ENCODE measurements around the gene DNAJC3. TPM values are rescaled to one million over a fixed set of nuclear protein-coding genes. Genes with fewer than 3 reads are reported as not detected.

The DNAJC3 gene
- total RNA-seq, 4 donors from 2014 or later, result 27.8 to 40.6 (median 34.6) TPM

- TF ChIP-seq POLR2A (IDR thresholded peaks at IDR 0.05) (no peak), CTCF (IDR thresholded peaks at IDR 0.05) (no peak)
- Histone ChIP-seq H3K4me3 (no peak overlapping the region), H3K4me1 (peaks cover 0 to 5% (median 0%) of the 10 kb centered on the region in 3 donors), H3K27ac (no peak overlapping the region), H3K27me3 (no peaks in the 10 kb centered on the region), H3K9me3 (no peaks in the 10 kb centered on the region), H3K36me3 (peaks cover 0 to 78% (median 0%) of the 10 kb centered on the region in 3 donors)
- WGBS, 2 donors, result 35 to 50% methylated on average over 1 to 3 of the region's 3 CpGs
- no peak for DNase-seq
- intact Hi-C loops (cut with DNase I), result no loop called here
These were observed 116.1 kb downstream of the DNAJC3 start for GRCh38 chr13:95793018-95793555.

- Histone ChIP-seq H3K27ac (no peak overlapping the region), H3K36me3 (peaks cover 0 to 71% (median 0%) of the 10 kb centered on the region in 3 donors), H3K4me3 (no peak overlapping the region), H3K27me3 (no peaks in the 10 kb centered on the region), H3K9me3 (no peaks in the 10 kb centered on the region), H3K4me1 (peaks cover 0 to 5% (median 0%) of the 10 kb centered on the region in 3 donors)
- intact Hi-C loops (cut with DNase I), result no loop called here
- WGBS, 2 donors, result 84 to 86% methylated on average over 3 of the region's 3 CpGs
- DNase-seq, result no peak
- TF ChIP-seq POLR2A (IDR thresholded peaks at IDR 0.05) (no peak), CTCF (IDR thresholded peaks at IDR 0.05) (no peak)
These were observed 116.8 kb downstream of the DNAJC3 start for GRCh38 chr13:95793781-95794180.

GRCh38 chr13:95797016-95797415 is 120.1 kb downstream of the DNAJC3 start:
- H3K27ac ChIP-seq, result no peak overlapping the region
- no peaks in the 10 kb centered on the region for H3K9me3 ChIP-seq
- intact Hi-C loops (cut with DNase I), result no loop called here
- H3K4me1 ChIP-seq, result peaks cover 0 to 5% (median 0%) of the 10 kb centered on the region in 3 donors
- TF ChIP-seq POLR2A (IDR thresholded peaks at IDR 0.05) (no peak), CTCF (IDR thresholded peaks at IDR 0.05) (no peak)
- H3K4me3 ChIP-seq, result no peak overlapping the region
- peaks cover 0 to 39% (median 0%) of the 10 kb centered on the region in 3 donors for H3K36me3 ChIP-seq
- no peak for DNase-seq
- H3K27me3 ChIP-seq, result no peaks in the 10 kb centered on the region
- 90 to 98% methylated on average over 2 of the region's 2 CpGs for WGBS, 2 donors

GRCh38 chr13:95800436-95800835 is 123.5 kb downstream of the DNAJC3 start:
- no peak for TF ChIP-seq POLR2A (IDR thresholded peaks at IDR 0.05)
- intact Hi-C loops (cut with DNase I), result no loop called here
- 43 to 67% methylated on average over 1 of the region's 1 CpG for WGBS, 2 donors
- peaks cover 0 to 14% (median 0%) of the 10 kb centered on the region in 3 donors for H3K36me3 ChIP-seq
- no peak overlapping the region for H3K4me3 ChIP-seq
- no peak for DNase-seq
- H3K27ac ChIP-seq, result no peak overlapping the region
- H3K4me1 ChIP-seq, result no peaks in the 10 kb centered on the region
- no peaks in the 10 kb centered on the region for H3K9me3 ChIP-seq
- H3K27me3 ChIP-seq, result no peaks in the 10 kb centered on the region

- TF ChIP-seq POLR2A (IDR thresholded peaks at IDR 0.05) (no peak), CTCF (IDR thresholded peaks at IDR 0.05) (no peak)
- peaks cover 0 to 7% (median 0%) of the 10 kb centered on the region in 3 donors for H3K36me3 ChIP-seq
- no peaks in the 10 kb centered on the region for H3K4me1 ChIP-seq
- intact Hi-C loops (cut with DNase I), result no loop called here
- H3K9me3 ChIP-seq, result peaks cover 0 to 8% (median 0%) of the 10 kb centered on the region in 3 donors
- WGBS, 2 donors, result 95 to 97% methylated on average over 4 of the region's 4 CpGs
- no peak for DNase-seq
- no peaks in the 10 kb centered on the region for H3K27me3 ChIP-seq
- H3K4me3 ChIP-seq, result no peak overlapping the region
- H3K27ac ChIP-seq, result no peak overlapping the region
These were observed 124.9 kb downstream of the DNAJC3 start for GRCh38 chr13:95801825-95802224.

GRCh38 chr13:95805921-95806320 is 129.0 kb downstream of the DNAJC3 start:
- Histone ChIP-seq H3K36me3 (peaks cover 0 to 16% (median 0%) of the 10 kb centered on the region in 3 donors), H3K27ac (no peak overlapping the region), H3K4me1 (no peaks in the 10 kb centered on the region), H3K9me3 (peaks cover 0 to 25% (median 0%) of the 10 kb centered on the region in 3 donors), H3K4me3 (no peak overlapping the region), H3K27me3 (no peaks in the 10 kb centered on the region)
- TF ChIP-seq POLR2A (IDR thresholded peaks at IDR 0.05), result no peak
- TF ChIP-seq CTCF (IDR thresholded peaks at IDR 0.05), result no peak
- DNase-seq, result no peak
- intact Hi-C loops (cut with DNase I), result no loop called here
